Panc1 (cell line): Measurements from ENCODE around the gene NUTM2A.
"Not testable (repeated sequence)": the region's sequence is repeated elsewhere in the genome, so short reads cannot be mapped to it uniquely, and the experiment has no call there.

Experiments used
- CTCF ChIP-seq: fragments of 450-650 bp; IDR thresholded peaks from 2 replicates; pipeline ENCODE4 v1.5.1; 2017; ENCODE audit warnings: mild to moderate bottlenecking
- POLR2AphosphoS5 ChIP-seq: IDR thresholded peaks from 2 replicates; pipeline ENCODE4 v1.6.1; 2012; ENCODE audit warnings: mild to moderate bottlenecking, low read depth, low read length, moderate library complexity
- SIN3A ChIP-seq: IDR thresholded peaks from 2 replicates; pipeline ENCODE4 v1.6.1; 2012; ENCODE audit warnings: low read depth, mild to moderate bottlenecking, low read length, moderate library complexity, borderline replicate concordance; ENCODE audit not compliant: insufficient read depth
- TCF7L2 ChIP-seq: IDR thresholded peaks from 2 replicates; pipeline ENCODE4 v1.6.1; 2011; ENCODE audit warnings: mild to moderate bottlenecking, low read depth, low read length, inconsistent platforms
- TF ChIP-seq, protein P1 (sequence below), 2 experiments: IDR thresholded peaks; 2 replicates each; pipeline ENCODE4 v1.6.1; 2011 to 2012; ENCODE audit warnings: low read depth in 2 of 2, control low read depth in 1 of 2, low read length in 1 of 2, mild to moderate bottlenecking in 1 of 2, moderate library complexity in 1 of 2; ENCODE audit not compliant: insufficient read depth in 1 of 2

DNA sequence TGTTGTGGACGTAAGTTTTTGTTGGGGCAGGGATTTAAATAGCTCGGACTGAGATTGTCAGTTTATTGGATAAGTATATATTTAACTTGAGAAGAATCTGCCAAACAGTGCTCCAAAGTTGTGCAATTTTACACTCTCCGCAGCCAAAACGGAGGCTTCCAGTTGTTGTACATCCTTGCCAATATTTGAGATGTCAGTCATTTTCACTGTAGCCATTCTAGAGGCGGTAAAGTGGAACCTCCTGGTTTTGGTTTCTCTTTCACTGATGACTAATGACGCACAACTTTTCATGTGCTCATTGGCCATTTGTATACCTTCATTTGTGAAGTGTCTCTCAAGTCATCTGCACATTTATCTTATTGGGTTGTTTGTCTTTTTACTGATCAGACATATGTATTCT lies 24.3 kb upstream of the NUTM2A start:
- not testable (repeated sequence) for TF ChIP-seq CTCF, SIN3A, POLR2AphosphoS5, TCF7L2
- TF ChIP-seq, protein P1, sequence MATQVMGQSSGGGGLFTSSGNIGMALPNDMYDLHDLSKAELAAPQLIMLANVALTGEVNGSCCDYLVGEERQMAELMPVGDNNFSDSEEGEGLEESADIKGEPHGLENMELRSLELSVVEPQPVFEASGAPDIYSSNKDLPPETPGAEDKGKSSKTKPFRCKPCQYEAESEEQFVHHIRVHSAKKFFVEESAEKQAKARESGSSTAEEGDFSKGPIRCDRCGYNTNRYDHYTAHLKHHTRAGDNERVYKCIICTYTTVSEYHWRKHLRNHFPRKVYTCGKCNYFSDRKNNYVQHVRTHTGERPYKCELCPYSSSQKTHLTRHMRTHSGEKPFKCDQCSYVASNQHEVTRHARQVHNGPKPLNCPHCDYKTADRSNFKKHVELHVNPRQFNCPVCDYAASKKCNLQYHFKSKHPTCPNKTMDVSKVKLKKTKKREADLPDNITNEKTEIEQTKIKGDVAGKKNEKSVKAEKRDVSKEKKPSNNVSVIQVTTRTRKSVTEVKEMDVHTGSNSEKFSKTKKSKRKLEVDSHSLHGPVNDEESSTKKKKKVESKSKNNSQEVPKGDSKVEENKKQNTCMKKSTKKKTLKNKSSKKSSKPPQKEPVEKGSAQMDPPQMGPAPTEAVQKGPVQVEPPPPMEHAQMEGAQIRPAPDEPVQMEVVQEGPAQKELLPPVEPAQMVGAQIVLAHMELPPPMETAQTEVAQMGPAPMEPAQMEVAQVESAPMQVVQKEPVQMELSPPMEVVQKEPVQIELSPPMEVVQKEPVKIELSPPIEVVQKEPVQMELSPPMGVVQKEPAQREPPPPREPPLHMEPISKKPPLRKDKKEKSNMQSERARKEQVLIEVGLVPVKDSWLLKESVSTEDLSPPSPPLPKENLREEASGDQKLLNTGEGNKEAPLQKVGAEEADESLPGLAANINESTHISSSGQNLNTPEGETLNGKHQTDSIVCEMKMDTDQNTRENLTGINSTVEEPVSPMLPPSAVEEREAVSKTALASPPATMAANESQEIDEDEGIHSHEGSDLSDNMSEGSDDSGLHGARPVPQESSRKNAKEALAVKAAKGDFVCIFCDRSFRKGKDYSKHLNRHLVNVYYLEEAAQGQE (IDR thresholded peaks at IDR 0.05; ENCODE audit: insufficient read depth in 1 of 2, low read depth in 2 of 2, low read length in 1 of 2) = not testable (repeated sequence)
